HPDE6-E6E7 (cell line): Measurements from ENCODE around the gene C1orf226.

ENCODE experiments used
- DNase-seq: peaks from one replicate; pipeline ENCODE4 v3.0.0; 2011; ENCODE audit warnings: missing footprints; ENCODE audit errors: extremely low spot score

The C1orf226 gene

DNA sequence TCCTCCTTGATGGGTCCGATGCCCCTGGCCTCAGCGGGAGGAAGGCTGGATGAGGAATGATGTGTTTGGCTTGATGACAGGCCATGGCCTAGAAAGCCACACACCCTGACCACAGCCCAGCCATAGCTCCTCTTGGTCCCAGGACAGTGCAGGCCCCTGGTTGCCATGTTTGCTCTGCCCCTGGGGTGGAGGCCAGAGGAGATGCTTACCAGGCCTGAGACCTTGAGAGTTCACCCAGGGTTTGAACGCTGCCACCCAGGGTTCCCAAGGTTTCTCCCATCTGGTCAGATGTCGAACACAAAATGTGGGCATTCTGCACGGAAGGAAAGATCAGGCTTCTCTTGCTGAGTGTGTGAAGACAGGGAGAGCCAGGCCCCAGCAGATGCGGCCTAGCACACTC is 2.6 kb downstream of the C1orf226 start:
- no peak for DNase-seq

DNA sequence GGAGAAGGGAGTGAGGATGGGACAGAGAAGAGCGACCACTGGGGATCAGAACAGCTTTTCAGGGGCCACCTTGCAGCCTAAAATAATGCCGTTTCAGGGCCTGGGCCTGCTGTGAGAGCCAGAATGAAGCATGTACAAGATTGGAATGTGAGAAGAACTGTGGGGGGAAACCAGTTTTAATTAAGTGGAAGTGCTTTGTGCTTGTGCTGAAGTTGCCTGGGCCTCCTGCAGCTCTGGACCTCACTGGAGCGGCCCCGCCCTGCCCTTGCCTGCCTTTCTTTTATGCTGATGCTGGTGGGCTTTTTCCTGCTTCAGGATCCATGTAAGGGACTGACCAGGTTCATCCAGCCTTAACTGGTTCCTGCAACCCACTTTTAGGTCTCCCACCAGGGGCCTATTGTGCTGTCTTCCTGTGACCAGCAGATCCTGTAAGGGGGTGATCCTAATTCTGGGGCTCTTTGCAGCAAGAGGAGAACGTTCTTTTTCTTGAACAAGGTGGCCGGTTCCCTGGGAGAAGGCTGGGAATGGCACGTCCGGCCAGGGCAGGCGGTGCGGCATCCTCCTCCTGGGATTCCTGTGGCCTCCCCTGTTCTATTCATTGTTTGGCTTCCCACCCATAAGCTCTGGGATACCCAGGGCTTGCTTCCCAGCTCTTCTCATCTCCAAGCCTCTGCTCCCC is 3.2 kb downstream of the C1orf226 start:
- no peak for DNase-seq

DNA sequence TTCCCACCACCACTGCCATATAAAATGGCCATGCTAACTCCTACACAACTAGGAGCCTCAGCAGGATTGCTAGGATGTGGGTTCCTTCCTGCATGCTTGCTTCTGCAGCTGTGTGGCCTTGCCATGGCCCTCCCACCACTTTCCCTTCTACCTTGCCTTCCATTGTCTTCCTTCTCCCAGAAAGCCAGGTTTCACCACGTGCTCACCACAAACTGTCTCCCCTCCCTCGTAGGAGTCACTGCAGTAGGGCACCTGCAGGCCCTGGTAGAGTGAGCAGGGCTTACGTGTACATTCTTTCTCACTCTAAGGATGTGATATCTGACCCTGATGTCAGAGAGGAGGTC is 3.7 kb downstream of the C1orf226 start:
- no peak for DNase-seq

DNA sequence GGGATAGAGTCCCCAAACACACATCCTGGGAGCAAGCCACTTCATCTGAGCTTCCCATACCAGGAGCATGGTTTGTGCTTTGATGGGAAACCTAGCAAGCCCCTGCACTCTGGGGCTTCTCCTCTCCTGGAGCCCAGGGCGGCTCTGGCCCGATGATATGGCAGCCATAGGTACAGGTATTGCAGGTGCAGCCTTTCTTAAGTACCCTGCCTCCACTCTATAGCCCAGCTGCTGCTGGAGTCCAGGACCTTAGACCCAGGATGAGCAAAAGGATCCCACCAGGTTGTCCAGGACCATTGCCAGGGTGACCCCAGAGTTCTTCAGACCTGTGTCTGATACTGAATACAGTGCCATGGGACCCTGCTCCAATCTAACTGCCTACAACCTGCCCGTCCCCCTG is 4.2 kb downstream of the C1orf226 start:
- no peak for DNase-seq

DNA sequence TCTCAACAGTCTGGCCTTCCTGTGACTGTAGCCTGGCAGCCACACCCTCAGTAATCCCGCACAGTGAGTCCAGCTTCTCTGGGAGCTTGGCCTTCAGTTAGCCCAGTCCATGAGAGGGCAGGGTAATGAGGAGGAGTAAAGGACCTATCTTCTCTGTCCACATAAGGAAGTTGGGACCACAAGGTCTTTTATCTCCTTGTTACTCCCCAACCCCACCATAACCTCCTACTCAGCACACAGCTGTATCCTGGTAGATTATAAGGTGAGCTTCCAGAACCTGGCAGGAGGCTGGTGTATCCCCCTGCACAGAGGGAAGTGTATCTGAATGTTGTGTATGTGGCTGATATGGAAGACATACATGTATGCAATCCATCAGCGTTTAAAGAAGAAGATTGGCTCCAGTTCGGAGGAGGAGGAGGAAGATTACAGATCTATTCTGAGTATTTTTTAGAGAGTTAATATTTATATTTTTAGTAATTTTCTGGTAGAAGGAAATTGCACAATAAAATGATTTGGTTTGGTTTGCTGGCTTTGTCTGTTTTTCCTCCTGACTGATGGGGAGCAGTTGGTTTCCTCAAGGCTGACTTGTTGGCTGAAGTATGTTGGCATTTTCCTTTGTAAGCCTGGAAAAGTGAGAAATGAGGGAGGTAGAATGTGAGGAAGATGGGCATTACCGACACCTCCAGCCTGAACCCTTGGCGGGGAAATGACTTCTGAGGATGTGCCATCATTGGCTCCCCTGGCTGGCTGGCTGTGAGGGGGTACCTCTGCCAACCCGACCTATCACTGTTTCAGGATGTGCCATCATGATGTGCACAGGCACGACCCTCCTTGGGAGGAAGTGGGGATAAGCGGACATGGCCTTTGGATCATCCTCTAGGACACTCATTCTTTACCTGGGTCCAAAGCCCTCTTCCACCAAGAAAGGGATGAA is 5.0 kb downstream of the C1orf226 start:
- no peak for DNase-seq

DNA sequence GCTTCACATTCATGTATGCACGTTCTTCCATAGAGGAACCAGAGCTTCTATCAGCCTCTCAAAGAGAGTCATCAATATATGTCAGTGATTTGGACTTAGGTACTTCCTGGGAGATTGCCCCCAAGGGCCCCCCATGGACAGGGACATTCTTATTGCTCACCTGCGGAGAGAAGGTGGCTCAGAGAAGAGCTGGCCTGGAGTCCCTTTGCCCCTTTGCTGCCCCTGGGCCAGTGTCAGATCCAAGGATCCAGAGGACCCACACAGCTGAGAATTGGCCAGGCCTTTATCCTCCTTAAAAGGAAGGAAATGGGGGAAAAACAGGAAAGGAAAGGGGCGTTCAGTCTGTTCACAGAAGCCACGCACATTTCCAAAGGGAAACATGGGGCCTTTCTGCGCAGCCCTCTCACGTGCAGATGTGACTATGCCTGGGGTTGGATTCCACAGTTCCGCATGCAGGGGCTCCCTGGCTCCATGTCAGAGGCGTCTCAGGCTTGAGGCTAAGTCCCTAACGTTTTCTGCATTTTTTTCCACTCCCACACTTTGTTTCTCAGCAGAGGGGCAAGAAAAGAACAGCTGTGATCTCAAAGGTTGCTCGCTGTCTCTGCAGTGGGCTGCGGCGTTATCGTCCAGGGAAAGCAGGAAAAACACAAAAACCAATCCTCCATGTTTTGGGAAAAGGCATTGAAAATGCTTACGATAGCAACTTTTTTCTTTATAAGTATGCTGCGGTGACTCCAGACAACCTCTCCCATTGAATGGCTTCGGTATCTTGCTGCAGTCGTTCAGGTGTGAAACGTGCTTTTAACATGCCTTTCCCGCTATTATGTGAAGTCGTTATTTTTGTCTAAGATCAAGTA is 5.9 kb downstream of the C1orf226 start:
- no peak for DNase-seq

DNA sequence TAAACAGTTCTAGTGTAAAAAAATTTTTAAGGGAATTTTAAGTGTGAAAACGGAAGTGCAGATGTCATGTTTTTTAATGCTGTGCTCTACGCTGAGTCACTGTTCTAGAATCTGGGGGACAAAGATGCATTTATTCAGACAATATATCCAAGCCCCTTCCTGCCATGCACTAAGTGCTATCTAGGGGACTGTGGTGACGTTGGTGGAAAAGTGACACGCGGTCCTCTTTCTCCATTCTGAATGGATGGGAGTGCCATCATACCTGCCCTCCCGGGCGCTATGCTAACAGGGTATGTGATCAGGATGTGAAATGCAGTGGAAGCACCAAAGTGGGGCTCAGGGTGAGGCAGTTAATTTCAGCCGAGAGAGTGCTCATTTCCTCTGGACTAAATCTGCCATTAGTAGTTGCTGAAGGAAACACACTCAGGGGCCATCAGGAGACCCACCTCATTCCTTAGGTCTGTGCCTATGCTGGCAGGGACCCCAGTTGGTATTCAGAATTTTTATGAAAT is 6.6 kb downstream of the C1orf226 start:
- no peak for DNase-seq

DNA sequence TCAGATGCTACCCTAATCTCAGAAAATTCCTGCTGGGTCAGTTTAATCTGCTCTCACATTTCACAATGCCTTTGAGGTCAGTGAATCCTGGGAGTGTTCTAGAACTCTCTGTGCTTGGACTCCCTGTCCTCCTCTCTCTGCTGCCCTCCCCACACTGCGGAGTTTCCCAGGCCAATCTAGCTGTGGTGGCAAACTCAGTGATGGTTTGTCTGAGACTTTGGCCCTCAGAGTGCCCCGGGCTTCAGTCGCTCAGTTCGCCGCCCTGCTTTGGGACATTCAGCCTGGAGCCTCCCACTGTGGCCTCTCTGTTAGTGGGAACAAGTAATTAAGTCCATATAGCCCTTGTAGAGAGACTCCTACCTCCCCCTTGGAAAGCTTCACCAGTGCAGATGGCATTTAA is 7.1 kb downstream of the C1orf226 start:
- DNase-seq = no peak

DNA sequence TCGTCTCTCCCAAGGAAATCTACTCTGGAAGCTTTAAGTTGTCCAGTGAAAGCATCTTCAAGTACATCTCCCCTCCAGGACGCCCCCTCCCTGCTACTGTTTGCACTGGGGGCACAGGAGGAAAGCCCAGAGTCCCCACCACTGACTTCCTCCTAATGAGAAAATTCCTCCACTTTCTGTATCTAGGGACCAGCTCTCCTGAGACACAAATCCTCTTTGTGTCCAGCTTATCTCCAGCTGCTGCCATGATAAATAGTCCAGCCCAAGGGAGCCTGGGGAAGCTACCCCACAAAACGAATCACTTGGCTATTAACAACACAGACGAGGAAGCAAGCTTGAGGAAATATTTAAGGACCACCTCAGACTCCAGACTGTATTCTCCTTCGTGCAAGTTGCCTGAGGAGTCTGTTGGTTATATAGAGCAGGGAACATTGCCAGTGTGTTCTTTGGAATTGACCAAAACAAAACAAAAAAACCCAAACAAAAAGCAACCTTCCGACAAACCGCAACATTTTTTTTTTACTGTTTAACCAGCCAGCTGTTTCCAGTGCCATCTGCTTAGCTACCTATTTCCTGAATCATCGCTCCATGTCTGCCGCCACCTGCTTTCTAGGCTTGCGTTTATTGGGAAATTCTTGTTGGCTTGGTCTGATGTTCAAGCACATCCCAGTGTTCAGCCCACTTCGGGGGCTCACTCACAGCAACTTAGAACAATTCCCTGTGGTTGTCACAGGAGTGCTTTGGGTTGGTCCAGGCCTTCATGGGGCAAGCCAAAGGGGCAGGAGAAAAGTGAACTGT is 7.7 kb downstream of the C1orf226 start:
- no peak for DNase-seq

DNA sequence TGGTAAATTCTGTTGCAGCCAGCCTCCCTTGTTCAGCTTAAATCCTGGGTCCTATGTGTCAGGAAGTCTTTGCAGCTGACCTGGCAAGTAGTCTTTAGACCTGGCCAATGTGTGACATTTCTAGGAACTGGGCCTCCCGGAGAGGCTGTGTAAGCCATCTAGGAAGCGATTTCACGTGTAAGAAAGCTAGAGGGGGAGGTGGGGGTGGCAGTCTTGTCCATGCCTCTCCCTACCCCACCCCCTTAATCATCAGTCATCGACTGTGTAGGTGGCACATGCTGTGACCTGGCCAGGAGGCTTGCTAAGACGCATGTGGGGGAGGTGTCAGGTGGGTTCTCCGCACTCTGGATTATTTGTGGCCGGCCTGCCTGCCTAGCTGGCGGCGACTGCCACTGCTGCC is 8.4 kb downstream of the C1orf226 start:
- DNase-seq = no peak

DNA sequence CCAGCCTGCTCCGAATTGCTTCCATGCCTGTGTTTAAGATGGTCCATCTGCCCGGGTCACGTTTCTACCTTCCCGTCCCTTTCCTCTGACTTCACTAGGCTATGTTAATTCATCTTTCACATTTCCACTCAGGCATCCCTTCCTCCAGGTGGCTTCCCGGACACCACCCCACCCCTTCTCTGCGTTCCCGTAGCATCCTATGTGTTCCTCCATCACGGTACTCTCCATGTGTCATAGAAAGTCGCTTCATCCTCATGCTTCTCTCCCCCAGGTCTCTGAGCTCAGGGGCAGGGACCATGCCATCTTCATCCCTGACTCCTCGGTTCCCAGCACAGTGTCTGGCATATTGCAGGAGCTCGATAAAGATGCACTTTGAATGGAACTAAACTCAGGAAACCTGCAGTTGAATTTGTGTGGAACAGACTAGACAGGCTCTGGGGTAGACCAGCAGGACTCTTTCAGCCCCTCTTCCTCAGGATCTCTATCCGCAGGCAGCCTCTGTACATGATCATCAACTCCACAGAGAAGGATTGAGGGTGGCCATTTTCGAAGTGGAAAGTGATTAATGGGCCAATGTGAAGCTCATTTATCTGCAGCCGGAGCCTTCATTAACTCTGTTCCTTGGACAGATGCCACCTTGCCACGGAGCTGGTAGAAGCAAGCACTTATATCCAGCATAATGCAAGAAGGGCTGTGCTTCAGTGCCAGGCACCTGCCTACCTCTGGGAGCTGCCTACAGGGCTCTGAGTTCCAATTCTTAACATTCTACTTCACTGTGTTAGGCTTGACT is 9.1 kb downstream of the C1orf226 start:
- no peak for DNase-seq

DNA sequence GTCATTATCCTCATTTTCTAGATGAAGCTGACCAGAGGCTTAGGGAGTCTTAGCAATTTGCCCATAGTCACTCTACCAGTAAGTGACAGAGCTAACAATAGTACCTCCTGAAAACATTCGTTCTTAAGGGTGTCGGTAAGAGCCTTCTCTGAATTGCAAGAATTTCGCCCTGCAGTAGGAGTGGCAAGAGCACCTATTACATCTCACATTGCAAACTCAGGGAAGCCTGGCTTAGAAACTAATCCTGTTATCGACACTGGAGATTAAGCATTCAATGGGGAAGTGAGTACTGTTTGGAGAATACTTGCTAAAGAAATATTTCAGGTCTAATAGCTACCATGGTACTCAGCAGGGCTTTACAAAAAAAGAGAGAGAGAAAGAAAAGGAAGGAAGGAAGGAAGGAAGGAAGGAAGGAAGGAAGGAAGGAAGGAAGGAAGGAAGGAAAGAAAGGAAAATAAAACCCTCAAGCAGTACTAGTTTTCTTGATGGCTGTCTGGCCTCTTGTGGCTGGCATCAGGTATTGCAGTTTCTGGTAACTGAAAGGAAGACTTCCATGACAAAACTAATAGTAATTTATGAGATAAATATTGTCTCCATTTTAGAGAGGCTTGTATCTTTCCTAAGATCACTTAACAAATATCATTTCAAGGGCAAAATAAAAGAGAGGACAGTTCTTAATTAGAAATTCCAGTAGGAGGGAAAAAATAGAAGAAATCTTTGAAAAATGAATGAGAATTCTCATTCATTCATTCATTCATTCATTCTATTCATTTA is 10.4 kb downstream of the C1orf226 start:
- DNase-seq = no peak

DNA sequence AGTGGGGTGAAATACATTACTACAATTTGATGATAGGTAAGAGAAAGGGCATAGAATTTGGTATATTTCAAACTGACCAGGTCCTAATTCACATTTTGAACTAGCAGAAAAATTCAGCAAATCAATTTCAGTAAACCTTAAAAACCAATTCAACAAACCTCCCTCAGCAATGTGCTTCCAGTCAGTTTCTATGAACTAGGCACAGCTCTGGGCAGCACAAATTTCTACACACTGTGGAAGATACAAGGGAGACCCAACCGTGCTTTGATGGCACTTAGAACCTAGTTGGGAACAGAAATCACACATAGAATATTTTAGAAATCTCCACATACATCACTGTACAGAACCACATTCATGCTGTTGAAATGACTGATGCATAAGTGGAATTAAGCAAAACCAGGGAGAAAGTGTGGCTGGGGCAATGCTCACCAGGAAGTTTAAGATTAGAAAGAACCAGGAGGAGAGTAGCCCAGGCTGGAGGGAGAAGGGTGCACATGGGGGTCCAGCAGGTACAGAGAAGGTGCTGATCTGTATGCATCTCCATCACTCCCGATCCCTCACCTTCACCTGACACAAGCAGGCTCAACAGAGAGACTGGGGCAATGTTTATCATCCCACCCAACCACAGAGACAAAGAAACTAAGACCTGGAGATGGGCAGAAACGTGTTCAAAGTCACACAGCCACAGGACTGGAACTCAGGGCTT is 14.8 kb downstream of the C1orf226 start:
- DNase-seq = no peak

DNA sequence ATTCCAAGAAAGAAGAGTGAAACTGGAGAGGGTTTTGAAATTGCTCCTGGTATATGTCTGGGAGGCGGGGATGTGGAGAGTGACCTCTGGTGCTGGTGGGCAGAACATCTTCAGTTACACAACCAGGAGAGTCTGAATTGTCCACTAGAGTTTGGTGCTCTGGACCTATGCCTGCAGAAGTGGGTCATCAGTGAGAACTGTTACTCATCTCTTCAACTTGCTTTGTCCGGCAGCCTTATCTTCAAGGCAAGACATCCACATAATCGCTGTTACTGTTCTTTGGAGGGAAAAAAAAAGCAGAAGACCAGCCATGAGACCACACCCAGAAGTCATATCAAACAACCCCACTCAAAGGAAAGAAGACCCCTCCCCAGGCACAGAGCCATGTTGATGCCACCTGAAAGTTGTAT is 15.5 kb downstream of the C1orf226 start:
- no peak for DNase-seq

DNA sequence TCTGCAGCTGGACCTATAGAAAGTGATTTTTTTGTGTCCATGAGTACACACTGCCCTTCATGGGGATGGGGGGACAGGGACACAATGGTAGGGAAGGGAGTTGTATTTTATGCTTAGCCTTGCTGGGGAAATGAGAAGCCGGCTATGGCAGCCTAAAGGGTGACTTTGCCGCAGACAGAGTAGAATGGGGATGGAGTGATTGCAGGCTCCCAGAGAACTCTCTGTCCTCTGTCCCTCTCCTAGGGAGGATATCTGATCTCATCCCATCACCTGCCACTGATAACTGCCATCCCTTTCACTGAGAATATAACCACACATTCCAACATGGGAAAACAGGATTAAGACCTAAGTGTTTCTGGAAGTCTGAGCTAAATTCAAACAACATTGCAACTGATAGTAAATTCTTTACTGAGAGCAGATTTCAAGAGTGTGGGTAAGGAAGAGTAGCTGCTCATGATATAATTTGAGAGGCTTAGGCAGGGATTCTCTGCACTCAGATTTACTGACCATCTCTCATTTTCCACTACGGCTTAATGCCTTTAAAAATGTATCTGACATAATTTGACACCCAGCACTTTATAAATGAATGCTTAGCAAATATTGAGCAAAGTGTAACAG is 16.5 kb downstream of the C1orf226 start:
- no peak for DNase-seq

DNA sequence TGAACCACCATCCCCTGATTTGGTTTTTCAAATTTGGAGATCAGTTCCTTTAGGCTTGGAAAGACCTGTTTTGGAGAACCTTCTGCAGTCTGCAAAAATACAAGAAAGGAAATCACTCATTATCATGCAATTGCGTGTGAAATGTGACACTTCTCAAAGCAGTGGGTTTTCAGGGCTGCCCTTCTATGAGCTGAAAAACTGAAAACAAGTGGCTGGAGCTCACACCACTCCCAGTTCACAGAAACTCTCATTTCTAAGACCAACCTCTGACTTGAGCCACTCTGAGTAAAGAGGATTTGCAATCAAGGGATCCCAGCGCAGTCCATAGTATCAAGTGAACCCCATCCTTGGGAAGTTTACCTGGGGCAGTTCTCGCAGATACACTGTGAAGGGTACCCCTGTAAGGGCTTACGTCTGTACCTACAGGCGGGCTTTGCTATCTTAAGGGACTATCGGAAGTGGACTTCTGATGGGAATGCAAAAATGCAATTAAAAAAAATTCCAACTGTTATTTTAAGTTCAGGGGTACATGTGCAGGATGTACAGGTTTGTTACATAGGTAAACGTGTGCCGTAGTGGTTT is 17.6 kb downstream of the C1orf226 start:
- no peak for DNase-seq

DNA sequence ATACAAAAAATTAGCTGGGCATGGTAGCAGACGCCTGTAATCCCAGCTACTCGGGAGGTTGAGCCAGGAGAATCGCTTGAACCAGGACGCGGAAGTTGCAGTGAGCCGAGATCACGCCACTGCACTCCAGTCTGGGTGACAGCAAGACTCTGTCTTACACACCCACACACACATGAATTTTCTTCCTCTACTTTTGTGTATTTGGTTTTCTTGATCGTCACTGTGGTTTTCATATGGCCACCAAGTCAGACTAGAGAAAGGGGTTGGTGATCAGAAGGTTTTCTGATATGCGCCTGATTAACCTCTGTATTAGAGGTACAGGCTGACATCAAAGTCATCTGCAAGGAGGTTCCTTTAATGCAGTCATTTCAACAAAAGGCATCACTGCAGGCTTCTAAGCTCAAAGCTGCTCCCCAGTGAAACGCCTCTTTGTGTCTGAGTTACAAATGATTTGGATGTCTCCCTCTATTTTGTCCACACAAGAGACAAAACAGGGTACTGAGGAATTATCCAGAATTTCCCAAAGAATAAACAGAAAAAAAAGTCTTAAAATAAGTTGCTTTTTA is 19.3 kb downstream of the C1orf226 start:
- no peak for DNase-seq
